Muscle of leg (tissue), 9 donors: ENCODE measurements around the gene OR6K3. TPM values are rescaled to one million over a fixed set of nuclear protein-coding genes. Genes with fewer than 3 reads are reported as not detected.

Experiments used
- polyA plus RNA-seq, 8 donors: library from polyadenylated mRNA; unstranded; fragments of 120-200 nt; gene quantifications; one replicate each; pipeline versions ENCODE4 v1.2.1 to v1.2.3, GENCODE V29; 2013; ENCODE audit warnings: inconsistent platforms in 1 of 8, low replicate concordance in 1 of 8; ENCODE audit not compliant: insufficient read length in 8 of 8, insufficient read depth in 1 of 8
- total RNA-seq: library from RNA; stranded (reverse); fragments of 120-200 nt; gene quantifications from one replicate; pipeline ENCODE4 v1.2.4, GENCODE V29; 2013

OR6K3 gene
- total and polyA plus RNA-seq, 9 donors, result not detected

Other genes starting within 250 kb of the OR6K3 start
- not detected for gene OR10R2, start 248.5 kb downstream of the OR6K3 start, total RNA-seq
- under 1 TPM in 1 of 8 donors, not detected in 7; 0.70 TPM for gene OR10R2, start 248.5 kb downstream of the OR6K3 start, polyA plus RNA-seq
- not detected for gene OR6Y1, start 166.3 kb downstream of the OR6K3 start, total RNA-seq
- gene OR6Y1, start 166.3 kb downstream of the OR6K3 start, polyA plus RNA-seq, result not detected
- gene OR6P1, start 150.1 kb downstream of the OR6K3 start, total RNA-seq, result not detected
- not detected for gene OR6P1, start 150.1 kb downstream of the OR6K3 start, polyA plus RNA-seq
- not detected for gene OR10X1, start 140.8 kb downstream of the OR6K3 start, total RNA-seq
- not detected for gene OR10X1, start 140.8 kb downstream of the OR6K3 start, polyA plus RNA-seq
- gene OR10Z1, start 115.5 kb downstream of the OR6K3 start, total RNA-seq, result not detected
- under 1 TPM in 5 of 8 donors, not detected in 3; 0.04 to 0.14 (median 0.09) TPM for gene OR10Z1, start 115.5 kb downstream of the OR6K3 start, polyA plus RNA-seq
- gene SPTA1, start 34.0 kb downstream of the OR6K3 start, total RNA-seq, result 1.2 TPM
- gene SPTA1, start 34.0 kb downstream of the OR6K3 start, polyA plus RNA-seq, result 1 to 10 TPM in 7 of 8 donors, under 1 TPM in 1; 0.99 to 5.6 (median 2.7) TPM
- gene OR6K2, start 20.1 kb downstream of the OR6K3 start, total RNA-seq, result not detected
- gene OR6K2, start 20.1 kb downstream of the OR6K3 start, polyA plus RNA-seq, result not detected
- gene OR6K6, start 34.0 kb upstream of the OR6K3 start, total RNA-seq, result not detected
- not detected for gene OR6K6, start 34.0 kb upstream of the OR6K3 start, polyA plus RNA-seq
- not detected for gene OR6N1, start 51.5 kb upstream of the OR6K3 start, total RNA-seq
- gene OR6N1, start 51.5 kb upstream of the OR6K3 start, polyA plus RNA-seq, result not detected
- not detected for gene OR6N2, start 60.5 kb upstream of the OR6K3 start, total RNA-seq
- gene OR6N2, start 60.5 kb upstream of the OR6K3 start, polyA plus RNA-seq, result not detected
- gene MNDA, start 110.6 kb upstream of the OR6K3 start, total RNA-seq, result 2.0 TPM
- gene MNDA, start 110.6 kb upstream of the OR6K3 start, polyA plus RNA-seq, result 1 to 10 TPM; 2.8 to 6.4 (median 4.9) TPM
- gene PYHIN1, start 210.8 kb upstream of the OR6K3 start, total RNA-seq, result 0.22 TPM
- gene PYHIN1, start 210.8 kb upstream of the OR6K3 start, polyA plus RNA-seq, result under 1 TPM in 7 of 8 donors, not detected in 1; 0.06 to 0.32 (median 0.17) TPM